Ascending aorta (tissue), 2 donors: Measurements from ENCODE around the gene ZSCAN12. TPM values are rescaled to one million over a fixed set of nuclear protein-coding genes. Genes with fewer than 3 reads are reported as not detected.
"Not testable (repeated sequence)": the region's sequence is repeated elsewhere in the genome, so short reads cannot be mapped to it uniquely, and the experiment has no call there.

Experiments
- DNase-seq, 2 donors: peaks; one replicate each; pipeline ENCODE4 v3.0.0-alpha.2; 2019; ENCODE audit warnings: low spot score in 2 of 2
- H3K27ac ChIP-seq, 2 donors: fragments of 200-600 bp; sonication (generic); one replicate each; pipeline ENCODE4 v1.5.1; 2016 to 2017; ENCODE audit warnings: mild to moderate bottlenecking in 1 of 2
- H3K27me3 ChIP-seq: fragments of 200-600 bp; sonication (generic); one replicate; pipeline ENCODE4 v1.5.1; 2017
- H3K36me3 ChIP-seq, 2 donors: fragments of 200-600 bp; sonication (generic); one replicate each; pipeline ENCODE4 v1.5.1; 2016
- H3K4me1 ChIP-seq, 2 donors: fragments of 200-600 bp; sonication (generic); one replicate each; pipeline ENCODE4 v1.5.1; 2016 to 2017; ENCODE audit warnings: mild to moderate bottlenecking in 1 of 2
- H3K4me3 ChIP-seq, 2 donors: fragments of 200-600 bp; sonication (generic); one replicate each; pipeline ENCODE4 v1.5.1; 2016 to 2017; ENCODE audit warnings: mild to moderate bottlenecking in 1 of 2
- H3K9me3 ChIP-seq, 2 donors: fragments of 200-600 bp; sonication (generic); one replicate each; pipeline ENCODE4 v1.5.1; 2016
- intact Hi-C: fragments of 100-400 bp; cut with DNase I; formaldehyde crosslinking; loops from one replicate; pipeline ENCODE4 v1.15.1; 2023
- total RNA-seq: library from RNA; depleted of rRNA; stranded (reverse); fragments of >200 nt; gene quantifications from one replicate; pipeline ENCODE4 v1.1.0, GENCODE V29; 2016
- TF ChIP-seq, protein P1 (sequence below), 3 experiments: fragments of 200-600 bp in 2 of 3; fragments of 450-650 bp in 1 of 3; sonication (generic) in 2 of 3; IDR thresholded peaks; one replicate each; pipeline ENCODE4 v1.5.1; 2016 to 2019; ENCODE audit warnings: antibody characterized with exemption in 3 of 3, mild to moderate bottlenecking in 1 of 3, moderate library complexity in 1 of 3

ZSCAN12 gene
- total RNA-seq, result 5.3 TPM

DNA sequence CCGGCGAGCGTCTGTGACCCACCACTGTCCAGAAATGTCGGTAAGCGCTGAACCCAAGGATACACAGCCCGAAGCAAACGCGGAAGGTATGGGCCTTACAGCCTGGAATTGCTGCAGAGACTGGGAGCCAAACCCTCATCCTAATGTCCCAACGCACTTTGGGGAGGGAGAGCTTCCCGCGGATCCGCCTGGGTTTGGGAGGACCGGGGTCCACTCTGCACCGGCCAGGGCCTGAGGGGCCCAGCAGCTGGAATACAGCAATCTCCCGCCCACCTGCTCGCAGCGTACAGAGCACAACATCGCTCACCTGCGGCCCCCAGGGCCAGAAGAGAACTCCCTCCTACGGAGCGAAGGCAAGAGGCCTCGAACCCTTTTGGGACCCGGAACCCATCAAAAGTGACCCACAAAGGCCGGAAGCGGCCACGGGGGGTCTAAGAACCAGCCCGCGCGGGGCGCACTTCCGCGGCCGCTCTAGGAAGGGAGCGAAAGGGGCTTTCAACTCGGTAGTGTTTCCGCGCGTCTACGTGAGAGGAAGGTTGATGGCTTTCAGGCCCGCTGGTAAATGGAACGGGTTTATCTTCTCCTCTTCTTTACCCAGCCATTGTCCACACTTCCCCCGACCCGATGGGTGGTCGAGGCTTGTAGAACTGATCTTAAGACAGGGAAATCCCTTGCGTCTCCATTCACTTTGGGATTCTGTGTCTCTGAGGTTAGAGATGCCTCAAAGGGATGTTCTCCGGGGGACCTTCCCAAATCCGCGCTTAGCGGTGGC is at the start of gene ZSCAN12:
ZSCAN12 (minus strand) TSS at position 398 of the 772 bp plus-strand sequence. CDS start 1,342 bp downstream, outside the sequence.
- Histone ChIP-seq H3K9me3 (no peaks in the 10 kb centered on the region), H3K4me3 (peak within 1 kb of the TSS; percentile 76 to 84), H3K4me1 (peaks cover 0 to 13% of the 10 kb centered on the region in 2 donors), H3K27me3 (no peaks in the 10 kb centered on the region), H3K36me3 (peaks cover 2 to 12% of the 10 kb centered on the region in 2 donors), H3K27ac (peak within 1 kb of the TSS in 1 of 2 donors; percentile 59)
- DNase-seq, result peak; percentile 17 to 90
- TF ChIP-seq, protein P1, sequence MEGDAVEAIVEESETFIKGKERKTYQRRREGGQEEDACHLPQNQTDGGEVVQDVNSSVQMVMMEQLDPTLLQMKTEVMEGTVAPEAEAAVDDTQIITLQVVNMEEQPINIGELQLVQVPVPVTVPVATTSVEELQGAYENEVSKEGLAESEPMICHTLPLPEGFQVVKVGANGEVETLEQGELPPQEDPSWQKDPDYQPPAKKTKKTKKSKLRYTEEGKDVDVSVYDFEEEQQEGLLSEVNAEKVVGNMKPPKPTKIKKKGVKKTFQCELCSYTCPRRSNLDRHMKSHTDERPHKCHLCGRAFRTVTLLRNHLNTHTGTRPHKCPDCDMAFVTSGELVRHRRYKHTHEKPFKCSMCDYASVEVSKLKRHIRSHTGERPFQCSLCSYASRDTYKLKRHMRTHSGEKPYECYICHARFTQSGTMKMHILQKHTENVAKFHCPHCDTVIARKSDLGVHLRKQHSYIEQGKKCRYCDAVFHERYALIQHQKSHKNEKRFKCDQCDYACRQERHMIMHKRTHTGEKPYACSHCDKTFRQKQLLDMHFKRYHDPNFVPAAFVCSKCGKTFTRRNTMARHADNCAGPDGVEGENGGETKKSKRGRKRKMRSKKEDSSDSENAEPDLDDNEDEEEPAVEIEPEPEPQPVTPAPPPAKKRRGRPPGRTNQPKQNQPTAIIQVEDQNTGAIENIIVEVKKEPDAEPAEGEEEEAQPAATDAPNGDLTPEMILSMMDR (IDR thresholded peaks at IDR 0.05), result peak; percentile 34 to 49 (median 37)
- intact Hi-C loops, result loop anchor here (2.0 kb wide), 1 partner anchor 43 kb away; the partner anchor contains the start of gene ZSCAN23

DNA sequence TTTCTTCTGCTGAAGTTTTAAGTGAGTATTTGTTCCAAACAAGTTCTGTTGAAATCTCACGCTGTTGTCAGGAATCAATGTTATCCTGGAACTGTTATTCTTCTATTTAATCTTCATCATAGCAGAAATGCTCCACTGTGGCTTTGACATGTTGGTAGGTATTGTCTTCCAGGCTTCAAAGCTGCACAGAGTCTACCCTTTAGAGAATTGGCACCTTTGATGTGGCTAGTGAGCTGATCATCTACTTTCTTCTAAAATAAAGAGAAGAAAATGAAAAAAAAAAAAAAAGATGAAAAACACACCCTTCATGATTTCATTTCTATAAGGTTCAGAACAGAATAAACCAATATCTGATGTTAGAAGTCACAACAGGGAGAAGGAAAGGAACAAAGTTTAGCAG is 49.5 kb upstream of the ZSCAN12 start:
- no peak for DNase-seq
- intact Hi-C loops, result no loop called here
- TF ChIP-seq, protein P1 (IDR thresholded peaks at IDR 0.05), result no peak
- Histone ChIP-seq H3K9me3 (no peaks in the 10 kb centered on the region), H3K27me3 (no peaks in the 10 kb centered on the region), H3K27ac (no peak overlapping the region), H3K36me3 (no peaks in the 10 kb centered on the region), H3K4me1 (no peaks in the 10 kb centered on the region), H3K4me3 (no peak overlapping the region)

GRCh38 chr6:28447512-28447906 is 48.0 kb upstream of the ZSCAN12 start:
- H3K36me3 ChIP-seq, DNase-seq, intact Hi-C loops, H3K27me3 ChIP-seq, H3K27ac ChIP-seq, H3K9me3 ChIP-seq, H3K4me1 ChIP-seq: not testable (repeated sequence)
- peak overlapping the region; percentile 37 to 52 for H3K4me3 ChIP-seq

DNA sequence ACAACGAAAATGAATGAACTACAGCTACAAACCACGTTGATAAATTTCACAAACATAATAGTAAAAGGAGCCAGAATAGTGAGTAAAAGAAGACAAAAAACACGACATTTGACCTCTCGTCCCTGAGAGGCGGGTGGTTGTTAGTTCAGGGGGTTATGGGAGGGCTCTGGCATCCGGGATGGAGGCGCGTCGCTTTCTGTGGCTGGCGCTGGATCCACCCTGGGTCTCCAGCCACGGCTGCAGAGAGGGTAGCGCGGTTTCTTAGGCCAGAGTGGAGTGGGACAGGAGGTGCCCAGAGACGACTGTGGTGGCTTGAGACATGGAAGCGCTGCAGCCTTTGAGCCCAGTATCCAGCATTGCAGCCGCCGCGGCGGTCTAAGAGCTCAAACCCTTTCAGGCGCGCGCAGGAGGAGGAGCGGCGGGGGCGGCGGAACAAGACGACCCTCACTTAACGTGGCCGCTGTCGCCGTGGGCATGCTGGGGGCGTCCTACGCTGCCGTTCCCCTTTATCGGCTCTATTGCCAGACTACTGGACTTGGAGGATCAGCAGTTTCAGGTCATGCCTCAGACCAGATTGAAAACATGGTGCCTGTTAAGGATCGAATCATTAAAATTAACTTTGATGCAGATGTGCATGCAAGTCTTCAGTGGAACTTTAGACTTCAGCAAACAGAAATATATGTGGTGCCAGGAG is 47.4 kb upstream of the ZSCAN12 start:
- H3K9me3 ChIP-seq, result no peaks in the 10 kb centered on the region
- peak overlapping the region; percentile 37 to 52 for H3K4me3 ChIP-seq
- H3K36me3 ChIP-seq, result no peaks in the 10 kb centered on the region
- no peaks in the 10 kb centered on the region for H3K4me1 ChIP-seq
- intact Hi-C loops, result no loop called here
- TF ChIP-seq, protein P1 (IDR thresholded peaks at IDR 0.05), result no peak
- H3K27me3 ChIP-seq, result no peaks in the 10 kb centered on the region
- no peak for DNase-seq
- H3K27ac ChIP-seq, result no peak overlapping the region

GRCh38 chr6:28444759-28445158 is 45.2 kb upstream of the ZSCAN12 start:
- H3K9me3 ChIP-seq, H3K4me3 ChIP-seq, intact Hi-C loops, H3K4me1 ChIP-seq, DNase-seq, H3K27ac ChIP-seq, H3K27me3 ChIP-seq, H3K36me3 ChIP-seq: not testable (repeated sequence)

DNA sequence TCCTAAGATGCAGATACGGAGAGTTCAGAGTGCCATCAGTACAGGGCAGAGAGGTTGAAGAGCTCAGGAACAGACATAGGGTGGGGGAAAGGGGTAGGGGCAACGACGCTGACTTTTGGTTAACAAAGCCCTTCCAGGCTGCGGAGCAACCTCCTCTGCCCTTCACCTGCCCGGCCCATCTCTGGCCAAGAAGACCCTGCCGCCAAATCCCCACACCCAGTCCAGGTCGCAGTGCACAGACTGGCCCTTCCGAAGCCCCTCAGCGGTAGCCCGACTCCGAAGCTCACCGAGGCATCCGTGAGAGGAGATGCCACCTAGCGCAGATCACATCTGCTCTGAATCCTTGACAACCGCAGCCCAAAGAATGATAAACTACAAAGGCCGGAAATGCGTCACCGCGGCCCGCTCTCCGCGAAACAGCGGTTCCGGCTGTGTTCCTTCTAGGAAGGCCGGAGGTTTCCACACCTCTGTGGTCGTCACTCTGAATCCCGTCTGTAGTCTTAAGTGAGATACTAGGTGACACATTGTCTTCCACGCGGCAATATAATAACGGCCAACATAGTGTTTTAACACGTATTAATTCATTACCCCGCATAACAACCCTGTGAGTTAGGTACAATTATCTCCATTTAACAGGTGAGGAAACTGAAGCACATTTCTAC is 43.7 kb upstream of the ZSCAN12 start, which contains the start of gene ZSCAN23:
ZSCAN23 (minus strand) TSS at position 380 of the 662 bp plus-strand sequence. CDS start 7,225 bp downstream, outside the sequence.
- Histone ChIP-seq H3K36me3 (no peaks in the 10 kb centered on the region), H3K27ac (peak within 1 kb of the TSS in 1 of 2 donors; percentile 59), H3K4me3 (peak within 1 kb of the TSS; percentile 60 to 83), H3K9me3 (no peaks in the 10 kb centered on the region), H3K27me3 (no peaks in the 10 kb centered on the region), H3K4me1 (no peaks in the 10 kb centered on the region)
- intact Hi-C loops, result loop anchor here (2.0 kb wide), 1 partner anchor 42 kb away; no protein-coding TSS in a partner anchor
- TF ChIP-seq, protein P1 (IDR thresholded peaks at IDR 0.05), result no peak
- DNase-seq, result peak in 1 of 2 donors; percentile 89
